Measurements from ENCODE around the gene FUT3.

DNA sequence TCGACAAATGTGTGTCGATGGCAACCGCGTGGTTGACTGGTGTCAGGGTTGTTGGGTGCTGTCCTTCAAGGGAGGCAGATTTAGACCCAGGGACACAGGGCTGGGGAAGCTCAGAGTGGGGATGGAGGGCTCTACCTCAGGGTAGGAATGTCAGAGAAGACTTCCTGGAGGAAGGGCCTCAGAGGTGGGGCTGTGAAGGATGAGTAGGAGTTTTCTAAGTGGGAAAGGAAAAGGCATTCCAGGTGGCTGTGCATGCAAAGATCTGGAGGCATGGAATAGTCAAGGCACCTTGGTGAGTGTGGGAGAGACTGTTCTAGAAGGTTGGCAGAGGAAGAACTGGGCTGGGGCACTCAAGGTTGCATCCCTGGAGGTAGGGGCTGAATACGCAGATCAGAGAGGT lies 44.3 kb downstream of the FUT3 start:
- TF ChIP-seq, protein P1, sequence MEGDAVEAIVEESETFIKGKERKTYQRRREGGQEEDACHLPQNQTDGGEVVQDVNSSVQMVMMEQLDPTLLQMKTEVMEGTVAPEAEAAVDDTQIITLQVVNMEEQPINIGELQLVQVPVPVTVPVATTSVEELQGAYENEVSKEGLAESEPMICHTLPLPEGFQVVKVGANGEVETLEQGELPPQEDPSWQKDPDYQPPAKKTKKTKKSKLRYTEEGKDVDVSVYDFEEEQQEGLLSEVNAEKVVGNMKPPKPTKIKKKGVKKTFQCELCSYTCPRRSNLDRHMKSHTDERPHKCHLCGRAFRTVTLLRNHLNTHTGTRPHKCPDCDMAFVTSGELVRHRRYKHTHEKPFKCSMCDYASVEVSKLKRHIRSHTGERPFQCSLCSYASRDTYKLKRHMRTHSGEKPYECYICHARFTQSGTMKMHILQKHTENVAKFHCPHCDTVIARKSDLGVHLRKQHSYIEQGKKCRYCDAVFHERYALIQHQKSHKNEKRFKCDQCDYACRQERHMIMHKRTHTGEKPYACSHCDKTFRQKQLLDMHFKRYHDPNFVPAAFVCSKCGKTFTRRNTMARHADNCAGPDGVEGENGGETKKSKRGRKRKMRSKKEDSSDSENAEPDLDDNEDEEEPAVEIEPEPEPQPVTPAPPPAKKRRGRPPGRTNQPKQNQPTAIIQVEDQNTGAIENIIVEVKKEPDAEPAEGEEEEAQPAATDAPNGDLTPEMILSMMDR (IDR thresholded peaks at IDR 0.05; ENCODE audit: insufficient read depth, low read length, poor library complexity, severe bottlenecking) = no peak
- no peak for TF ChIP-seq EZH2phosphoT487 (conservative IDR thresholded peaks at IDR 0.05; ENCODE audit: low read length)

All from SU-DHL-6 (cell line).